VCaP (cell line): Measurements from ENCODE around the gene ARMC3.
A peak's percentile ranks its signal among the peaks of the same experiment; 100 is the strongest.

Experiments used
- H3K27ac ChIP-seq: fragments of 450-650 bp; 2 replicates; pipeline ENCODE4 v1.5.1; 2017
- CTCF ChIP-seq: fragments of 450-650 bp; conservative IDR thresholded peaks from 2 replicates; pipeline ENCODE4 v1.5.1; 2017; ENCODE audit warnings: mild to moderate bottlenecking, moderate library complexity

Gene ARMC3

GRCh38 chr10:22959292-22959691 lies 31.4 kb downstream of the ARMC3 start:
- no peak for TF ChIP-seq CTCF
- H3K27ac ChIP-seq: peak overlapping the region; percentile 16

- no peak overlapping the region for H3K27ac ChIP-seq
- TF ChIP-seq CTCF: no peak
Observed at GRCh38 chr10:22959950-22960349, 32.1 kb downstream of the ARMC3 start.

GRCh38 chr10:22962817-22963216 lies 35.0 kb downstream of the ARMC3 start:
- H3K27ac ChIP-seq: no peak overlapping the region
- TF ChIP-seq CTCF: no peak

GRCh38 chr10:22969704-22970103 lies 41.9 kb downstream of the ARMC3 start:
- no peak for TF ChIP-seq CTCF
- no peak overlapping the region for H3K27ac ChIP-seq

- no peak for TF ChIP-seq CTCF
- H3K27ac ChIP-seq: no peak overlapping the region
Observed at GRCh38 chr10:22976534-22976933, 48.7 kb downstream of the ARMC3 start.

- no peak for TF ChIP-seq CTCF
- peak overlapping the region; percentile 76 for H3K27ac ChIP-seq
Observed at GRCh38 chr10:22977751-22978150, 49.9 kb downstream of the ARMC3 start.

GRCh38 chr10:22978287-22978686 lies 50.4 kb downstream of the ARMC3 start:
- H3K27ac ChIP-seq: peak overlapping the region; percentile 76
- no peak for TF ChIP-seq CTCF

- TF ChIP-seq CTCF: no peak
- H3K27ac ChIP-seq: peak overlapping the region; percentile 76
Observed at GRCh38 chr10:22978918-22979317, 51.1 kb downstream of the ARMC3 start.
